Endothelial cell of hepatic sinusoid (primary cell): ENCODE measurements around the gene PRRT1.

Source experiments
- in situ Hi-C: cut with HindIII; loops from 2 replicates; pipeline ENCODE4 v1.10.0; 2017; ENCODE audit warnings: low sequenced_read_pairs

Gene PRRT1

GRCh38 chr6:32176476-32177182 is 24.9 kb upstream of the PRRT1 start:
- in situ Hi-C loops: no loop called here

GRCh38 chr6:32175711-32176475 is 24.2 kb upstream of the PRRT1 start, which contains the start of gene AGPAT1:
AGPAT1 (minus strand) TSS chr6:32176084; CDS start chr6:32171496, 4,588 bp downstream.
- in situ Hi-C loops: no loop called here

GRCh38 chr6:32175322-32175710 is 23.6 kb upstream of the PRRT1 start:
- in situ Hi-C loops: no loop called here

GRCh38 chr6:32174416-32174815 is 22.7 kb upstream of the PRRT1 start:
- in situ Hi-C loops: no loop called here

- in situ Hi-C loops: no loop called here
Observed at GRCh38 chr6:32173051-32173727, 21.4 kb upstream of the PRRT1 start.

GRCh38 chr6:32171234-32171633 is 19.5 kb upstream of the PRRT1 start:
- in situ Hi-C loops: no loop called here

- in situ Hi-C loops: no loop called here
Observed at GRCh38 chr6:32170294-32170693, 18.6 kb upstream of the PRRT1 start.

- in situ Hi-C loops: no loop called here
Observed at GRCh38 chr6:32168807-32169591, 17.3 kb upstream of the PRRT1 start.

GRCh38 chr6:32168350-32168749 is 16.6 kb upstream of the PRRT1 start:
- in situ Hi-C loops: no loop called here

- in situ Hi-C loops: no loop called here
Observed at GRCh38 chr6:32167761-32168262, 16.1 kb upstream of the PRRT1 start.

GRCh38 chr6:32167154-32167760 is 15.5 kb upstream of the PRRT1 start:
- in situ Hi-C loops: no loop called here

GRCh38 chr6:32166411-32167061 is 14.8 kb upstream of the PRRT1 start:
- in situ Hi-C loops: no loop called here

GRCh38 chr6:32164295-32164694 is 12.6 kb upstream of the PRRT1 start, which contains the start of gene EGFL8:
EGFL8 (plus strand) TSS chr6:32164595; CDS start chr6:32166166, 1,571 bp downstream.
- in situ Hi-C loops: no loop called here

GRCh38 chr6:32163559-32164258 is 12.0 kb upstream of the PRRT1 start:
- in situ Hi-C loops: no loop called here

- in situ Hi-C loops: no loop called here
Observed at GRCh38 chr6:32158052-32158451, 6.3 kb upstream of the PRRT1 start.

GRCh38 chr6:32156891-32157290 is 5.2 kb upstream of the PRRT1 start:
- in situ Hi-C loops: no loop called here

GRCh38 chr6:32154514-32155161 is 2.9 kb upstream of the PRRT1 start:
- in situ Hi-C loops: no loop called here
